Measurements from ENCODE around the gene GNB1. TPM values are rescaled to one million over a fixed set of nuclear protein-coding genes. Genes with fewer than 3 reads are reported as not detected.
A peak's percentile ranks its signal among the peaks of the same experiment; 100 is the strongest.

Gene GNB1
- polyA plus RNA-seq (2012; rRNA removed): 355 and 364 TPM in 2 replicates
- polyA plus RNA-seq (2012; cell fraction: cytosol; rRNA removed): 284 and 376 TPM in 2 replicates
- polyA plus RNA-seq (2012; cell fraction: nucleus; rRNA removed): 202 and 299 TPM in 2 replicates

GRCh38 chr1:1890506-1891348, at the start of gene GNB1:
Gene GNB1 (minus strand): TSS chr1:1891087. CDS start chr1:1825453, 65,634 bp downstream.
- Histone ChIP-seq H3K27me3 (ENCODE audit: insufficient read depth) (no peaks in the 10 kb centered on the region), H3K9me3 (no peaks in the 10 kb centered on the region), H3K27ac (ENCODE audit: low read depth in 2 of 2, low read length in 1 of 2) (peak within 1 kb of the TSS; percentile 84 to 93), H3K79me2 (ENCODE audit: insufficient read depth) (peaks cover 55% of the 10 kb centered on the region), H3K36me3 (replicated peaks in 1 of 2; ENCODE audit: control insufficient read depth in 1 of 2, insufficient read depth in 2 of 2, low read length in 1 of 2) (peaks cover 0 to 8% of the 10 kb centered on the region in 2 experiments), H3K9me2 (no peaks in the 10 kb centered on the region), H3F3A (replicated peaks; ENCODE audit: insufficient read depth) (peaks cover 14% of the 10 kb centered on the region), H3K9ac (peak within 1 kb of the TSS; percentile 94), H2AFZ (ENCODE audit: low read depth) (no peak within 1 kb of the TSS), H3K4me1 (ENCODE audit: control insufficient read depth in 1 of 2, insufficient read depth in 2 of 2, low read depth in 1 of 2, low read length in 1 of 2) (peaks cover 0 to 37% of the 10 kb centered on the region in 2 experiments; a peak in 3 of 4 replicates), H3K4me2 (peak within 1 kb of the TSS; percentile 81), H4K20me1 (ENCODE audit: insufficient read depth) (peaks cover 42% of the 10 kb centered on the region), H3K4me3 (ENCODE audit: low read depth in 2 of 2, low read length in 1 of 2) (peak within 1 kb of the TSS; percentile 83 to 86)
- WGBS (ENCODE audit: low lambda C conversion rate): 0% methylated on average over 4 of the region's 137 CpGs
- ChIA-PET CTCF (interaction anchor here (0.9 to 2.0 kb wide), 5 partner anchors 15 to 154 kb away, joined by 3 to 9 read pairs (median 5); no protein-coding TSS in a partner anchor), POLR2A (interaction anchor here (1.5 kb wide), 1 partner anchor 18 kb away, joined by 3 read pairs; no protein-coding TSS in a partner anchor)
- DNase-seq: peak; percentile 98
- TF ChIP-seq REST (IDR thresholded peaks at IDR 0.05; ENCODE audit: low read depth, low read length) (0 out of 2 replicates have a peak, but pooled peaks have one; percentile 30), NRF1 (IDR thresholded peaks at IDR 0.05; ENCODE audit: low read depth, low read length) (peak; percentile 52), PBX3 (IDR thresholded peaks at IDR 0.05) (no peak), RXRA (IDR thresholded peaks at IDR 0.05; ENCODE audit: borderline replicate concordance, low read depth) (no peak), POLR2AphosphoS5 (IDR thresholded peaks at IDR 0.05; ENCODE audit: low read depth, low read length) (0 out of 2 replicates have a peak, but pooled peaks have one; percentile 18), TAF1 (IDR thresholded peaks at IDR 0.05; ENCODE audit: borderline replicate concordance, low read depth, low read length) (peak; percentile 94), YY1 (IDR thresholded peaks at IDR 0.05; ENCODE audit: low read depth) (0 out of 2 replicates have a peak, but pooled peaks have one; percentile 39), RCOR1 (IDR thresholded peaks at IDR 0.05; ENCODE audit: low read length) (no peak), NFIC (IDR thresholded peaks at IDR 0.05; ENCODE audit: borderline replicate concordance) (no peak), MXI1 (IDR thresholded peaks at IDR 0.05; ENCODE audit: low read depth, low read length) (peak; percentile 64; the same call in 1 of the 2 replicates), IRF3 (IDR thresholded peaks at IDR 0.05; ENCODE audit: low read depth, low read length) (no peak), SIN3A (IDR thresholded peaks at IDR 0.05; ENCODE audit: borderline replicate concordance, low read depth, low read length) (no peak)
